Fibroblast of skin of left biceps (primary cell): ENCODE data around the gene INSYN1.
"Not testable (repeated sequence)": the region's sequence is repeated elsewhere in the genome, so short reads cannot be mapped to it uniquely, and the experiment has no call there.

ENCODE experiments used
- DNase-seq, 2 experiments: peaks; one replicate each; pipeline ENCODE4 v3.0.0-alpha.2; 2013; ENCODE audit warnings: low read depth in 2 of 2

INSYN1 gene

DNA sequence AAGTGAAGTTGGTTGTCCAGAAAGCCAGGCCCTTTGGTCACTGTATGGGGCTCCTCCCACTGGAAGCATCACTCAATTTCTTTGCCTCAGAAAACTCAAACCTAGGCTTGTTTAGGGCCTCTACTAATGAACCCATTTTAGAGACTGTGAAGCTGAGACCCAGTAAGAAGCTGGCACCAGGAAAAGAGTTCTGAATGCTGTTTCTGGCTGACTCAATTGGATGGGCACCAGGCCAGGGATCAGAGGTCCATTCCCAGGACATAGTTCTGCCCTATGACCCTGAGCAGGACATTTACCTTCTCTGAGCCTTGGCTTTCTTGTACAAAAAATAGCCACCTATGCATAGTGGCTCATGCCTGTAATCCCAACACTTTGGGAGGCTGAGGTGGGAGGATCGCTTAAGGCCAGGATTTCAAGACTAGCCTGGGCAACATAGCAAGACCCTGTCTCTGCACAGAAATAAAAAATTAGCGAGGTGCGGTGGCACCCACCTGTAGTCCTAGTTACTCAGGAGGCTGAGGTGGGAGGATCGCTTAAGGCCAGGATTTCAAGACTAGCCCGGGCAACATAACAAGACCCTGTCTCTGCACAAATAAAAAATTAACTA is 38.4 kb downstream of the INSYN1 start:
- DNase-seq: no peak

DNA sequence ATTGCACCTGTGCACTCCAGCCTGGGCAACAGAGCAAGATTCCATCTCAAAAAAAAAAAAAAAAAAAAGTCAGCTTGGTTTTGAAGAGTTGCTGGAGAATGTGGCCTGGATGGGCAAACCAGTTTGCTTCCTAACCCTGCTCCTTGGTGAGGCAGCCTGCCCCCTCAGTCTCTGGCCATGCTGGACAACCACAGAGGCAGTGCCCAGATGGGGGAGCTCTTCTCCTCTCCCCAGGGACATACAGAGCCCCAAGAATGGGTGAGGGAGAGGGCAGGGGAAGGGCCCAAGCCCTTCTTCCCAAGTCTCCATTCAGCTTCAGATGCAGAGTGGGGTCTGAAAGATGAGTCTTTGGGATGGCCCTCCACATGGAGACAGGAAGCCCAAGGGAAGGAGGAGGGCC is 41.0 kb downstream of the INSYN1 start:
- DNase-seq: no peak

DNA sequence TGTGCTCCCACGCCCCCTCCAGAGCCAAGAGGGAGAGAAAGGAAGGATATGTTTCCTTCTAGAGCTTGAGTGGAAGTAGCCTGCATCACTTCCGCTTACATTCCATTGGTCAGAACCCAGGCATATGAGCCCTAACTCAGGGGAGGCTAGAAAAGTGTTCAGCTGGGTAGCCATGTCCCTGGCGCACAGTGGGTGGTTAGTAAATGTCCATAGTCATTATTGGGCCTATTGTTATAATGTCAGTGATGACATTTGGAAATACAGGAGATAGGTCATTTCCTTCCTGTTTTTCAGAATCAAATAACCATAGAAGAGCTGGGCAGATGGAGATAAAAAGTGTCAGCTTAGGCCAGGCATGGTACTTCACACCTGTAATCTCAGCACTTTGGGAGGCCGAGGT is 41.6 kb downstream of the INSYN1 start:
- DNase-seq: no peak

DNA sequence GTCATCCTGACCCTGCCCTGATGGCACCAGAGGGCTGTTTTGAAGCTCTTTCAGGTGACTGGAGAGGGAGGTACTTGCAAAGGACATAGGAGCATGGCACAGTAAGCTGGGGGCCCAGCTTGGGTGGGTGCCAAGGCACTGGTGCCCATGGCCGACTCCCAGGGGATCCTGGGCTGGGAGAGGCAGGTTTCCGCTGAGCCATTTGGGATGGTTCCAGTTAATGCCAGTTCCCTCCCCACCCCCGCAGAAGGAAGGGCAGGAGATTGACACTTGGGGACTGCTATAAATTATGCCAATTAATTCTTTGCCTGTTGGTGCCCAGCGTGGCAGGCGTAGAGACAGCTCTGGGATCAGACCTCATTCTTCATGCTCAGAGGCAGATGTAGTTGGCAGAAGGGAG is 42.8 kb downstream of the INSYN1 start:
- no peak for DNase-seq

DNA sequence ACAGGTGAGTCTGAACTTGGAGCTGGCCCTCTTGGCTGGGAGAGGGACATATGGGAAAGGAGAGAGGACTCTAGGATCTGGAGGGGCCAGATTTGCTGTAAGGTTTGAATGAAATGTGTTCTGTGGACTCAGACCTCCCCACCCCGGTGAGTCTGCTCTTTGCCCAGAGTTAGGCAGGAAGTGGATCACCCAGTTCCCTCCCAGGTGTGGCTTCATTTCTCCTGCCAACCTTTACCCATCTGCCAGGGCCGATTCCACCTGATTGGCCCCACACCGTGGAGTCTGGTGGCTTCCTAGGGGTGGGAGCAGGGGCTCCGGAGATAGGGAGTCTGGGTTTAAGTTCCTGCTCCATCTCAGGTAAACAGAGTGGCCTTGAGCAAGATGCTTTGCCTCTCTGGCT is 43.5 kb downstream of the INSYN1 start:
- no peak for DNase-seq

DNA sequence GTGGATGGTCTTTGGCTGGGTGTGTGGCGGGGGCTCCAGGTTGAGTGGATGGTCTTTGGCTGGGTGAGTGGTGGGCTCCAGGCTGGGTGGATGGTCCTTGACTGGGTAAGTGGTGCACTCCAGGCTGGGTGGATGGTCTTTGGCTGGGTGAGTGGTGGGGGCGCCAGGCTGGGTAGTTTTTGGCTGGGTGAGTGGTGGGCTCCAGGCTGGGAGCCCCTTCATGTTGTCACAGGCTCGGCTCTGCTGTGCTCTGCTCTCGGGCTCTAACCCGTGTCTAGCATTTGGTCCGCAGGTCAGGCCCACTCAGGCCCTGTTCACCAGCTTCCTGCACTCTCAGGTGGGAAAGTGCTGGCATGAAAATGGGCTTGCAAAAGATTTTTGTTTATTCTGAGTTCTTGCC is 43.9 kb downstream of the INSYN1 start:
- DNase-seq: no peak

DNA sequence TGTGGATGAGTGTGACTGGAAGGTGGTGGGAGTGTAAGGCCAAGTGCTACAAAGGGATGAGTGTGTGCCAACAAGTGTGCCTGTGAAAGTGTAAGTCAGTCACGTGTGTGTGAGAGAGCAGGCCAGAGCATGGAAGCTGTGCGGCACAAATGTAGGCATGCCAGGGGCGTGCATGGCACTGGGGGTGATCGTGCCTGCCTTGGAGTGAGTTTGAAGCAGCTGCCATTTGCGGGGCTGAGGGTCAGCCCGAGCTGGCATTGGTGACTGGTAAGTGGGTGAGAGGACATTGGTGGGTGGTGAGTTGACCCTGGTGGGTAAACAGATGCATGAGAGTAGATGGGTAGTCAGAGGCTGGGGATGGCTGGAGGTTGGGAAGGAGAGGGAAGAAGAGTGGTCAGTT is 44.5 kb downstream of the INSYN1 start:
- DNase-seq: no peak

DNA sequence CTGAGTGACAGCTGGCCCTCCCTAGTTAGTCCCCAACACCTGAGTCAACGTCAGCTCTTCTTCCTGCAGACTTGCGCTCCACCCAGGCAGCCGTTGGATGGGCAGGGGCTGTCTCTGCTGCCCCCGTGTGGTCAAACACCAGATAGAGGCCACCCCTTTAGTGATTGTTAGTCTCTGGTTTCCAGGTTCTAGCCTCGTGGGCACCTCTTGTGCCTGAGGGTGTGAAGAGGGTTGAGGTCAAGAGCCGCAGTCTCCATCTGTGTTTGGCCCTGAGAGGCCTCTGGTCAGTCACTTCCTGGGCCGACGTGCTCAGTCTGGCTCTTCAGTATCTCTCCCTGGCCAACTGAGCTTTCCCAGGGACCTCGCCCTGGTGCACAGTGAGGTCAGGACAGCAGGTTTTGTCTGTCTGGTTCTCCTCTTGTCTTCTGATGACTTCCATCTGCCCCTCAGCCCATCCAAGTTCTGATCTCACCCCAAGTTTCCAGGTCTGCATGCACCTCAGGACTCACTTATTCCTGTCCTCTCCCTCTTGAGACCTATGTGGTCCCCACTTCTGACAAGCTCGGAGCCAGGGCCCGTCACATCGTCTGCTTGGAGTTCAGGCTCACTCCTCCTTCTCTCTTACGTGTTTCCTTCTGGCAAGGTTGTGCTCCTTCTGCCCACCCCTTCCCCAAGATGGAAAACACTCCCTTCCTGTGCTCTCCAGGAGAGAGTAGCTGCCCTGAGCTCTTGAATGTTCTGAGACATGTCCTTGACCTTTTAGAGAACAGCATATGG is 48.1 kb downstream of the INSYN1 start:
- DNase-seq: no peak

DNA sequence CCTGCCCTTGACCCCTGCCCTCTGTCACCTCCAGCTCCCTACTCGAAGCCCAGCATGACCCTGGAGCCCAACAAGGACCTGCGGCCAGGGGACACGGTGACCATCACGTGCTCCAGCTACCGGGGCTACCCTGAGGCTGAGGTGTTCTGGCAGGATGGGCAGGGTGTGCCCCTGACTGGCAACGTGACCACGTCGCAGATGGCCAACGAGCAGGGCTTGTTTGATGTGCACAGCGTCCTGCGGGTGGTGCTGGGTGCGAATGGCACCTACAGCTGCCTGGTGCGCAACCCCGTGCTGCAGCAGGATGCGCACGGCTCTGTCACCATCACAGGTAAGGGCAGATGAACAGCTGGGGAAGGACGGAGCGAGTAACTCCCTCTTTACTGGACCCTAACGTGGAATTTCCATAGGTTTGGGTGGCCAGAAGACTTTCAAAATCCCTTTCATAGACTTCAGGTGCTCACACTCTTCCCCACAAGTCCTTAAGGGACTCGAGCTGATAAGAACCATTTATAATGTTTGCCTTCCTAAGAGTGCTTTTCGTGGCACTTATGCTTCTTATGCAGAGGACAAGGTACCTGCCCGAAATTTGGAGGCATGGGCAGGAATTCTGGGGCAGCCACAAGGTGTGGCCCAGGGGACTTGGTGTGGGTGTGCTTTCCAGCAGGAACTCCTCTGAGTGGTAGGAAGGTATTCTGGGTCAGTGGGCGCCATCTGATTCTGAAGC is 48.8 kb downstream of the INSYN1 start:
- not testable (repeated sequence) for DNase-seq

DNA sequence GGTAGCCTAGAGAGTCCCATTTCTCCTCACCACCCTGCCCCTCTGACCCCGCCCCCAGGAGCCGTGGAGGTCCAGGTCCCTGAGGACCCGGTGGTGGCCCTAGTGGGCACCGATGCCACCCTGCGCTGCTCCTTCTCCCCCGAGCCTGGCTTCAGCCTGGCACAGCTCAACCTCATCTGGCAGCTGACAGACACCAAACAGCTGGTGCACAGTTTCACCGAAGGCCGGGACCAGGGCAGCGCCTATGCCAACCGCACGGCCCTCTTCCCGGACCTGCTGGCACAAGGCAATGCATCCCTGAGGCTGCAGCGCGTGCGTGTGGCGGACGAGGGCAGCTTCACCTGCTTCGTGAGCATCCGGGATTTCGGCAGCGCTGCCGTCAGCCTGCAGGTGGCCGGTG is 49.5 kb downstream of the INSYN1 start:
- not testable (repeated sequence) for DNase-seq

DNA sequence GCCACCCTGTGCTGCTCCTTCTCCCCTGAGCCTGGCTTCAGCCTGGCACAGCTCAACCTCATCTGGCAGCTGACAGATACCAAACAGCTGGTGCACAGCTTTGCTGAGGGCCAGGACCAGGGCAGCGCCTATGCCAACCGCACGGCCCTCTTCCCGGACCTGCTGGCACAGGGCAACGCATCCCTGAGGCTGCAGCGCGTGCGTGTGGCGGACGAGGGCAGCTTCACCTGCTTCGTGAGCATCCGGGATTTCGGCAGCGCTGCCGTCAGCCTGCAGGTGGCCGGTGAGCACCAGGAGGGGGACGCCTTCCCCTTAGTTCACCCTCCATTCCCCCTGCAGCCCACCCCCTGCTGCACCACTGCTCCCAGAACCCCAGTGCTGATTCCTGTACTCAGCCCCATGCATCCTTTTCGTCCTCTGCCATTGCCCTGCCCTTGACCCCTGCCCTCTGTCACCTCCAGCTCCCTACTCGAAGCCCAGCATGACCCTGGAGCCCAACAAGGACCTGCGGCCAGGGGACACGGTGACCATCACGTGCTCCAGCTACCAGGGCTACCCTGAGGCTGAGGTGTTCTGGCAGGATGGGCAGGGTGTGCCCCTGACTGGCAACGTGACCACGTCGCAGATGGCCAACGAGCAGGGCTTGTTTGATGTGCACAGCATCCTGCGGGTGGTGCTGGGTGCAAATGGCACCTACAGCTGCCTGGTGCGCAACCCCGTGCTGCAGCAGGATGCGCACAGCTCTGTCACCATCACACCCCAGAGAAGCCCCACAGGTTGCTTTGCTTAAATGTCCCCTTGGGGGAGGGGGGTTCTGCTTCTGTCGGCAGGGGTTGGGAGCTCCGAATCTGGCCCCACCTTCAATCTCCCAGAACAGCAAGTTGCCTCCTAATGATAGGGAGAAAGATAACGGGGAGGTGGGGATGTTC is 50.6 kb downstream of the INSYN1 start:
- not testable (repeated sequence) for DNase-seq

DNA sequence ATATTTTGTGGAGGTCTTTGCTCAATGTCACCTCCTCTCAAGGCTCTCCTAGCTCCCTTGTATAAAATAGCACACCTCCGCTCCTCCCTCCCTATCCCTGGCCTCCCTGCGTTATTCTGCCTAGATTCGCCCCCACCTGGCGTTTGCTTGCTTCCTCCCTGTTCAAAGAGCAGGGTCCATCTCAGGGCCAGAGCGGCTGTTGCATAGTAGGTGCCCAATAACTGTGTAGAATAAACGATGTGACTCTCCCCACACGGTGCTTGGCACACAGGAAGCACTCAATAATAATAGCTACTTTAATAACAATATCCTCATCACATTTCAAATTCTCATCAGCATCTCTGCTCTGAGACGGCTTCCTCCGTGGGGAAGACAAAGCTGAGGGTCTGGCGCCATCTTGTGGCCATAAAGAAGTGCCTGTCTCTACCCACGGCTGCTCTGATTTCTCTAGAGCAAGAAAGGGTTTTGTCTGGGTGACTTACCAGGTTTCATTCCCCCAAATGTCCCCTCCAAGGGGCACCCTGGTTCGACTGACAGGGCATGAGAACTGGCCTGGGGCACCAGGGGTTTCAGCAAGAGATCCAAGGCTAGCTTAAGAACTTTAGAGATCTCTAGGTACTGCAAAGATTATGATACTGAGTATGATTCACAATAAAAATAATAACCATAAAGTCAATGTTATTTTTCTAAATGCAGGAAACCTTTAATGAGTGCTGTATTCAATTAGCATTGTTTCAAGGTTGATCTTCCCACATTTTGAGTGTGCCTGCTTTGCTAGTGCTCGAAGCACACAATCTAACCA is 52.9 kb downstream of the INSYN1 start:
- peak in 1 of 2 experiments; percentile 50 for DNase-seq

DNA sequence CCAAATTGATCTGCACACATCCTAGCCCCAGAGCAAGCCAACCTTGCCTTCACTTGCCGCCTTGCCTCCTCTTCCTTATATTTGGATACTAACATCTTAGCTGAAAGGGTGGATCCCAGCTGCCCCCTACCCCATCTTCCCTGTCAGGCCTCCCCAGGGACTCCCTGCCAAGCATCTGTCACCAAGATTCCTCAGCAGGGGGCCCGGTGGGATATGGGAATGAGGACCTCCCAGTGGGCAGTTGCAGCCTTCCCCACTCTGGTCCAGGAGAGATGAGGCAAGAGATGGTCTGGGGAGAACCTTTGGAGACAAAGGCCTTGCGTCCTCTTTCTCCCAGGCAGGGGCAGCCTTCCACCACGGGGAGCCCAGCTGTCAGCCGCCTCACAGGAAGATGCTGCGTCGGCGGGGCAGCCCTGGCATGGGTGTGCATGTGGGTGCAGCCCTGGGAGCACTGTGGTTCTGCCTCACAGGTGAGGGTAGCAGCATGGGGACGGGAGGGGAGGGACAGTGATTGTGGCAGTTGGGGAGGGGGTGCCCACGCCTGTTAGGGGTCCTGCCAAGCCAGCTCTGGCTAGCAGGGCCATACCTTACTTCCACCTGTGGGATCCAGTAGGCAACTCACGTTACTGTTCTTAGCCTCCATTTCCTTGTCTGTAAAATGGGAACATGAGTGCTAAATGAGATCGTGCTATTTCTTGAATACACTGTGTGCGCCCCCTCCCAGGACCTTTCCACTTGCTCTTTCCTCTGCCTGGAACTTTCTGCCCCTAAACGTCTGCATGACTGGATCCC is 53.7 kb downstream of the INSYN1 start:
- no peak for DNase-seq

DNA sequence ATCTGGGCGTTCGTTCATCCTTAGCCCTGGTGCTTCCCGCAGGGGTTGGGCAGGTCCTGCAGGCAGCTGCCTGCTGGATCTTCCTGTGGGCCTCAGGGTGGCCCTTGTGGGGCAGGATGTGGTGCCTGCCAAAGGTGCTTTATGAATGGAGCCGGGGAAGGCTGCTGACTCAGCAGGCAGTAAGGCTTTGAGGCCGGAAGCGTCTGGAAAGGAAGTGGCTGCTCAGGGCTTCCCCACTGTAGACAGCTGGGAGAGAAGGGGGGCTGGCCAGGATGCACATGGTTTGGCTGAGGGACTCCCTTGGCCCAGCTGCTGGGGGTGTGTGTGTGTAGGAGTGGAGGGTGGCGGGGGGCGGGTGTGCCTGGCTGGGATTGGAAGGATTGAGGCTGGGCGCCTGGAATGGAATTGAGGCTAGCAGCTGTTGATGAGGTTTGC is 56.1 kb downstream of the INSYN1 start:
- peak; percentile 81 to 83 for DNase-seq

DNA sequence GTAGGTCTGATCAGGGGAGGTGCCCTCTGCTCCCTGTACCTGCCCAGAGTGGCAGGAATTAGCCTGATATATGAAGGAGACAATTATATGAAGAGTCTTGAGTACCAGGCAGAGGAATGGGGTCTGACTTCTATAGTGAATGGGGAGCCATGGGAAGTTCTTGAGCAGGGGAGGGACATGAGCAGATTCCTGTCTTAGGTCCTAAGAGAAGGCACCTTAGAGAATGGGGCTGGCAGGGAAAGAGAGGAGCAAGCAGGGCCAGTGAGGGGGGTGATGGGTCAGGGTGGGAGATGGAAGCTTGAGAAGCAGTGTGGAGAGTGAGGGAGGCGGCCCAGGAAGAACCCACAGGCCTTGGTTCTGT is 56.5 kb downstream of the INSYN1 start:
- no peak for DNase-seq

DNA sequence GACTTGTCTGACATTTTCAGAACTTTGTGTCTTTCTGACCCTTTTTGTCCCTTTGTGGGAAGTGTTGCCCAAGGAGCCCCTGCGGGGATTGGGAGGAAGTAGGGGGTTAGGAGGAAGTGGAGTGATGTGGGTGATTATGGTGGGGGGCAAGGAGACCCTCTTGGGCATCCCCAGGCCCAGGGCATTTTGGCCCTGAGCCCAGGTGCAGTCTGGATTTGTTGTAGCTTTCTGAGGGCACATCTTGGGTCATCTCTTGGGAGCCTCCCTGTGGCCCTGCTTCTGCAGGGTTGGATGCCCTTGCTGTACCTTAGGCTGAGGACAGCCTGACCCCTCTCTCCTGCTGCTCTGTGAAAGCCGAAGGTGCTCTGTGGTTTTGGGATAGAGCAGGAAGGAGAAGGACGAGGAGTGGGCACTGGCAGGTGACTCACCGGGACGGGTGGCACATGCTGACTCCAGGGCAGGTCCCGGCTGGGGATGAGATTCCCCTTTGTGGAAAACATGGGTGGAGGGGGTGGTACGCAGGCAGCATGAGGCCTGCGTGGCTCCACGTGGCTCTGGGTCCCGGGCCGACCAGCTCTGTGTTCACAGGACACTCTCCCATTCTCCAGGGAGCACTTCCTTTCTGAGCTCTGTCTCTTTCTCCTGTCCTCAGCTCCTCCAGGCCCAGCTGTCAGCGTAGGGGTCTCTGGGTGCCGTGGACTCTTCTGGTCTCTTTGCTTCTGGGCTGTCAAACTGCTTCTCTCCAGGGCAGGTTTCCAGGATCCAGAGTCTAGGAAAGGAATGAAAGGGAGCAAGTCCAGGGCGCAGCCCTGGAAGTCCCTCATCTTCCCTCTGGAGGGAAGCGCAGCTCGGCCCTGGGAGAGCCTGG is 57.1 kb downstream of the INSYN1 start:
- DNase-seq: no peak

DNA sequence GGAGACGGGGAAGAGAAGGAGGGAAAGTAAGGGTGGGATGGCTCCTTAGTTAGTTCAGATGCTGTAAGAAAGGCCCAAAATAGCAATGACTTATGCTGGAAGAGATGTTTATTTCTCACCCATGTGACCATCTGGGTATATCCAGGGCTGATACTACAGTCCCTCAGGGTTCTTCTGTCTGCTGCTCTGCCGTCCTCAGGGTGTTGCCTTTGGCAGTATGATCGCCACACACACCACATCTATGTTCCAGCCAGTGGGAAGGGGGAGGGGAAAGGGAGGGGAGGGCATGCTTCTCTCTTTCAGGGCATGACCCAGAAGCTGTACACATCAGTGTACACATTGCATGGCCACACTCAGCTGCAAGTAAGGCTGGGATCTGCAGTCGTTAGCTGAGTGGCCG is 58.7 kb downstream of the INSYN1 start:
- no peak for DNase-seq

DNA sequence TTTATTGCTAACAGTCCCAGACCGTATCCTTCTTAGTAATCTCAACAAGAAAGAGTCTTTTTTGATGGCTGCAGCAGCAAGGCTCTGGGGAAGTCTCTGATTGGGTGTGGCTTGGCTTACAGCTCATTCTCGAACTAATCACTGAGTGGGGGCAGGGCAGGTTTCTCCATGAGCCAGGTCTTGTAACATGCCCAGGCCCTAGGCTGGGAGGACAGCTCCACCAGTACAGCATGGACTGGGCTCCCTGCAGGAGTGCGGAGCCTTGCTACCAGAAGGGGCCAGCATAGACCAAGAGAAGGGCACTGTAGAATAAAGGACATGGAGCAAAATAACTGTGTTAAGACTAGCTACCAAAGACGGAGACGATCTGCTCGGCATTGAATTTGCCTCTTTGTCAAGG is 61.8 kb downstream of the INSYN1 start:
- no peak for DNase-seq

DNA sequence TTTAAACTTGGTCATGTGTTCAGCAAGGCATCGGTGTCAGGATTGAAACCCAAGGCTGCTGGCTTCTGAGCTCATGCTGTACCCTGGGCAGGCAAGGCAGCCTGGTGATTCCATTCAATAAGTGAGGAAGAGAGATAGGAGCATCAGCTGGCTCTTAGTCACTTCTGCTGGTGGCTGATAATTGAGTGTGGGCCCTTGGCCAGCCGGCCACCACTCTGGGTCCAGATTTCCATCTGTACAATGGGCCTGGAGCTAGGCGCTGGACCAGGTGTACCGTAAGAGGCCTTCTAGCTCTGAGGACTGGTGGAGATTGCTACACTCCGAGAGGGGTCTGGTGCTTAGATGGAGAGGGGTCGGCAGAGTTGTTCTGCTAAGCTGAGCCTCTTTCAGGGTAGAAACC is 64.7 kb downstream of the INSYN1 start:
- DNase-seq: no peak
